ENCODE data around the gene TXNDC2.
"Not testable (repeated sequence)": the region's sequence is repeated elsewhere in the genome, so short reads cannot be mapped to it uniquely, and the experiment has no call there.

TXNDC2 gene

GRCh38 chr18:9852266-9853081 lies 33.3 kb upstream of the TXNDC2 start:
- no peak for DNase-seq (ENCODE audit: low read depth)
- TF ChIP-seq, protein P1, sequence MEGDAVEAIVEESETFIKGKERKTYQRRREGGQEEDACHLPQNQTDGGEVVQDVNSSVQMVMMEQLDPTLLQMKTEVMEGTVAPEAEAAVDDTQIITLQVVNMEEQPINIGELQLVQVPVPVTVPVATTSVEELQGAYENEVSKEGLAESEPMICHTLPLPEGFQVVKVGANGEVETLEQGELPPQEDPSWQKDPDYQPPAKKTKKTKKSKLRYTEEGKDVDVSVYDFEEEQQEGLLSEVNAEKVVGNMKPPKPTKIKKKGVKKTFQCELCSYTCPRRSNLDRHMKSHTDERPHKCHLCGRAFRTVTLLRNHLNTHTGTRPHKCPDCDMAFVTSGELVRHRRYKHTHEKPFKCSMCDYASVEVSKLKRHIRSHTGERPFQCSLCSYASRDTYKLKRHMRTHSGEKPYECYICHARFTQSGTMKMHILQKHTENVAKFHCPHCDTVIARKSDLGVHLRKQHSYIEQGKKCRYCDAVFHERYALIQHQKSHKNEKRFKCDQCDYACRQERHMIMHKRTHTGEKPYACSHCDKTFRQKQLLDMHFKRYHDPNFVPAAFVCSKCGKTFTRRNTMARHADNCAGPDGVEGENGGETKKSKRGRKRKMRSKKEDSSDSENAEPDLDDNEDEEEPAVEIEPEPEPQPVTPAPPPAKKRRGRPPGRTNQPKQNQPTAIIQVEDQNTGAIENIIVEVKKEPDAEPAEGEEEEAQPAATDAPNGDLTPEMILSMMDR (IDR thresholded peaks at IDR 0.05; ENCODE audit: low read length, missing control alignments), result no peak
- no peak overlapping the region for H3K4me3 ChIP-seq (replicated peaks; ENCODE audit: low read depth, low read length)

DNA sequence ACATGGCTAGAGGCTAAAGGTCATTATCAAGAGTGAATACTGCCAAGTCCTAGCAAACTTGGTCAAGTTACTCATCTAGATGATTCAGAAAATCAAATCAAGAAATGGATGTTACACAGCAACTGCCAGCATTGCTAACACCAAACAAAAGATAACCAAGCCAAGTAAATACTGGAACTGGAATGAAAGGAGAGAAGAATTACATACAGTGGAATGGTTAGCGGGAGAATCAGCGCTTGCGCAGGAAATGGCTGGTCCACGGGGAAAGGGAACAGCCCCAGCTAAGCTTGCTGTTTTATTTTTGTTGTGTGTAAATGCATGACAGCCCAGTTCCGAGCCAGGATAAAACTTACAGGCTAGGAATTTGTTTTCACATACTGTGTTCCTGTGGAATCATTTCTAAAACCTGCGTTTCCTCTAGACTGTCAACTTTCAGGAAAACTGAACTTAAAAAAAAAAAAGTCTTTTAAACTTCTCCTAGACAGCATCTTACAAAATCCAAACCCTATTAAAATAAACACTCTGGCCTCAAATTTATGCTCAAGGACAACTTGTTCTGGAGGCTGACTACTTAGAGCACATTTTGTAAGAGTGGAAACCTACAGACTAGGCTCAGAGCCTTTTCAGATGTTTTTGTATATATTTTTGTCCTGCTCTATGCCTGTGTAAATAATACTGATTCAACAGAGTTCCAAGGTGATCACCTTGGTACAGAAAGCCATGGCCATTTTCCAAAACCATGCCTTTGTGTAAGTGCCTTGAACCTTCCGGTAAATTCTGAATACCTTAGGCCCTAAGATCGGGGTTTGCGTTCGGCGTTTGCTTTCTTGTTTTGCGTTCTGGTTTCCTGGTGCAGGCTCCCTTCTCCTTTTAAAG lies 30.7 kb upstream of the TXNDC2 start:
- no peak for DNase-seq (ENCODE audit: low read depth)
- no peak overlapping the region for H3K4me3 ChIP-seq (replicated peaks; ENCODE audit: low read depth, low read length)
- TF ChIP-seq, protein P1 (IDR thresholded peaks at IDR 0.05; ENCODE audit: low read length, missing control alignments), result no peak

DNA sequence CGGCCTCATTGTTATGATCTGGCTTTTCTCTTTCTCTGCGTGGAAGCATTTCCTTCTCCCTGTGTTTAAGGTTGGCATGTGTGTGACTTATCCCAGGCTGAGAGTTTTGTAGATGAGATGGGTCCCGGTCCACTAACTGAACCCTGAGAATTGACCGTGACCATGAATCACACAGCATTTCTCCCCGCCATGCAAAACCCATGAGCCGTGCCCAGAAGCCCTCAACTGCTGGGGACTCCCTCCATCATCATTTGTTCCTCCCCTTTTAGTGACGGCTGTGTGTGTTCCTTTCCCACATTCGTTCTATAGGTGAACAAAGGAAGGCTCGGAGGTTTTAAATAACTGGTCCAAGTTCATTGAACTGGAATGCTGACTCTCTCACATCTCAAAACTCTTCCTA lies 30.1 kb upstream of the TXNDC2 start:
- no peak overlapping the region for H3K4me3 ChIP-seq (replicated peaks; ENCODE audit: low read depth, low read length)
- TF ChIP-seq, protein P1 (IDR thresholded peaks at IDR 0.05; ENCODE audit: low read length, missing control alignments), result no peak
- no peak for DNase-seq (ENCODE audit: low read depth)

DNA sequence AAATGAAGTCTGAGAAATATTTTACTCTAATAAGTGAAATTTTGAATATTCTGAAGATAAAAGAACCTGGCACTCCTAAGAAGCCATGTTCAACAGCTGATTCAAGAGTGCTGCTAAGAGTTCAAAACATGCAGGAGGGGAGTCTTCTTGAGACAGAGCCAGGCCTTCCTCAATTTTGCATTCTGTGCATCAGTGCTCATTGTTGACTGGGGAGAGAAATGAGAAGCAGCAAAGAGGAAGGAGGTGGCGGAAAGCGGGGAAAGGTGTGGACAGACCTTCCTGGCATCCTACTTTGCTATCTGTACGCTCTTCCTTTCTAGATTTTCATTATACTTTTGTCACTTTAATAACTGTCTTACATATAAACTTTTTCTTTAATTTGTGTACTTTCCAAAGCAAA lies 29.7 kb upstream of the TXNDC2 start:
- DNase-seq (ENCODE audit: low read depth), result no peak
- H3K4me3 ChIP-seq (replicated peaks; ENCODE audit: low read depth, low read length), result no peak overlapping the region
- TF ChIP-seq, protein P1 (IDR thresholded peaks at IDR 0.05; ENCODE audit: low read length, missing control alignments), result no peak

- not testable (repeated sequence) for H3K4me3 ChIP-seq (replicated peaks; ENCODE audit: low read depth, low read length); DNase-seq (ENCODE audit: low read depth)
Observed at GRCh38 chr18:9857479-9857998, 28.2 kb upstream of the TXNDC2 start.

DNA sequence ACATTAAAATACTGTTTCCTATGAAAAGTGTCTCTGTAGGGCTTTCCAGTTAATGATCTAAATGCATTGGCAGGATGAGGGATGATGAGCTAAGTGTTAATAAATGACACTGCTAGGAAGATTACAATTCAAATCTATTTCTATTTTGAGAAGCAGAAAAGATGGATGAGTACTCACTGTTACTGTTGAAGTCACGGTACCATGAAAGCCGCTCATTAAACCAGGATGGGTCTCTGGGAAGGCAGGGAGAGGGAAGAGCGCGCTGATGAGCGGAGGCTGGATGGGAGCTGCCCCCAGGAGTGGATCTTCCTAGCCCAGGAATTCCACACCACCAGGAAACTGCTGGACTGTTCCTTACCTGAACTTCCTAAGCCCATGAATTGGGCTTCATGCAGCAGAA lies 27.1 kb upstream of the TXNDC2 start:
- TF ChIP-seq, protein P1 (IDR thresholded peaks at IDR 0.05; ENCODE audit: low read length, missing control alignments), result no peak
- no peak overlapping the region for H3K4me3 ChIP-seq (replicated peaks; ENCODE audit: low read depth, low read length)
- DNase-seq (ENCODE audit: low read depth), result no peak

- DNase-seq (ENCODE audit: low read depth), result no peak
- TF ChIP-seq, protein P1 (IDR thresholded peaks at IDR 0.05; ENCODE audit: low read length, missing control alignments), result no peak
- H3K4me3 ChIP-seq (replicated peaks; ENCODE audit: low read depth, low read length), result no peak overlapping the region
Observed at GRCh38 chr18:9859232-9859631, 26.5 kb upstream of the TXNDC2 start.

Measured in fibroblast of pulmonary artery (primary cell).